K562 (cell line): ENCODE data around the gene CHMP1A. TPM values are rescaled to one million over a fixed set of nuclear protein-coding genes. Genes with fewer than 3 reads are reported as not detected.

Experiments used
- ATAC-seq: fragments of 200-7000 bp; cut with Tn5 transposase; 3 replicates; pipeline ENCODE4 v1.9.1; 2020; ENCODE audit warnings: moderate library complexity
- BruUV-seq: library from RNA; stranded (reverse); fragments of 400-500 nt; replicated peaks from 2 replicates; lab custom pipeline; 2021; lab: Mats Ljungman, UMichigan
- CTCF ChIA-PET: fragments of 300-600 bp; formaldehyde crosslinking; extraction: SDS; loops from one replicate; lab custom pipeline; 2021; ENCODE audit warnings: low intra/inter-chr PET ratio; lab: Yijun Ruan, JAX
- POLR2A ChIA-PET: fragments of 300-600, 350-650 bp; sonication (Branson Sonifier 250); formaldehyde crosslinking; extraction: SDS; loops from one replicate; lab custom pipeline; 2021; ENCODE audit warnings: antibody characterized with exemption, inconsistent platforms; lab: Yijun Ruan, JAX
- DNase-seq, 4 experiments: peaks; one replicate each; pipeline versions ENCODE4 v3.0.0 to v3.0.0-alpha.2; 2011 to 2018; ENCODE audit warnings: low spot score in 3 of 4, mixed read lengths in 3 of 4; ENCODE audit errors: extremely low read depth in 1 of 4
- FAIRE-seq: peaks from 2 replicates; lab custom pipeline; 2011; peaks lifted over from hg19 to GRCh38; lab: Jason Lieb, UNC
- H2AFZ ChIP-seq: 2 replicates; pipeline ENCODE4 v1.6.0; 2011; ENCODE audit warnings: low read depth, low read length, control low read depth, inconsistent platforms
- H3K27ac ChIP-seq: fragments of 200-600 bp; 3 replicates; pipeline ENCODE4 v1.8.0; 2011; ENCODE audit warnings: low read depth, mild to moderate bottlenecking, control low read depth, inconsistent platforms, low read length, moderate library complexity, mixed read lengths; ENCODE audit errors: extremely low read depth
- H3K27me3 ChIP-seq, 2 experiments: fragments of 300-600 bp in 1 of 2; 2 replicates in 1 of 2; 3 replicates in 1 of 2; pipeline versions ENCODE4 v1.6.0 to v1.8.0; 2011; ENCODE audit warnings: inconsistent platforms in 2 of 2, low read length in 2 of 2, mild to moderate bottlenecking in 1 of 2, mixed read lengths in 1 of 2, moderate library complexity in 1 of 2; ENCODE audit not compliant: control insufficient read depth in 2 of 2, insufficient read depth in 2 of 2
- H3K36me3 ChIP-seq: fragments of 300-600 bp; 3 replicates; pipeline ENCODE4 v1.8.0; 2011; ENCODE audit warnings: mild to moderate bottlenecking, low read length, inconsistent platforms; ENCODE audit not compliant: control insufficient read depth, insufficient read depth
- H3K4me1 ChIP-seq, 2 experiments: fragments of 200-600 bp in 1 of 2; replicated peaks in 1 of 2; 2 replicates in 1 of 2; 3 replicates in 1 of 2; pipeline versions ENCODE4 v1.5.1 to v1.8.0; 2011; ENCODE audit warnings: inconsistent platforms in 2 of 2, low read length in 2 of 2, mild to moderate bottlenecking in 1 of 2, mixed read lengths in 1 of 2, moderate library complexity in 1 of 2; ENCODE audit not compliant: control insufficient read depth in 2 of 2, insufficient read depth in 2 of 2
- H3K4me2 ChIP-seq: 2 replicates; pipeline ENCODE4 v1.6.1; 2011; ENCODE audit warnings: low read length, control low read depth, inconsistent platforms, mixed read lengths; ENCODE audit not compliant: insufficient read depth
- H3K4me3 ChIP-seq: fragments of 200-600 bp; sonication (generic), shearing (Covaris generic); 2 replicates; pipeline ENCODE4 v1.5.1; 2016; ENCODE audit warnings: control low read depth, inconsistent platforms
- H3K79me2 ChIP-seq: fragments of 200-600 bp; 3 replicates; pipeline ENCODE4 v1.8.0; 2011; ENCODE audit warnings: low read length, inconsistent platforms; ENCODE audit not compliant: control insufficient read depth, insufficient read depth
- H3K9ac ChIP-seq, 2 experiments: 2 replicates each; pipeline versions ENCODE4 v1.6.0 to v1.6.1; 2011; ENCODE audit warnings: low read depth in 2 of 2, low read length in 2 of 2, control low read depth in 1 of 2, inconsistent platforms in 1 of 2, mild to moderate bottlenecking in 1 of 2, mixed read lengths in 1 of 2; ENCODE audit not compliant: insufficient read depth in 1 of 2
- H3K9me1 ChIP-seq: one replicate; pipeline ENCODE4 v1.6.0; 2011; ENCODE audit warnings: inconsistent platforms, mild to moderate bottlenecking, low read length, moderate library complexity; ENCODE audit not compliant: control insufficient read depth, insufficient read depth
- H3K9me3 ChIP-seq: replicated peaks from 2 replicates; pipeline ENCODE4 v1.5.1; 2011; ENCODE audit warnings: low read depth, low read length, inconsistent platforms; ENCODE audit not compliant: control insufficient read depth, insufficient read depth
- H4K20me1 ChIP-seq: replicated peaks from 2 replicates; pipeline ENCODE4 v1.6.1; 2011; ENCODE audit warnings: low read length, inconsistent platforms, mixed read lengths; ENCODE audit not compliant: control insufficient read depth, insufficient read depth
- ETV1 ChIP-seq: fragments of 450-650 bp; conservative IDR thresholded peaks from 2 replicates; pipeline ENCODE4 v1.6.1; 2016; ENCODE audit warnings: missing genetic modification characterization, control low read depth, low read depth, missing compliant biosample characterization
- MCM5 ChIP-seq: fragments of 450-650 bp; IDR thresholded peaks from 2 replicates; pipeline ENCODE4 v1.6.1; 2016; ENCODE audit warnings: low read depth
- MTF1 ChIP-seq: fragments of 250-450 bp; sonication (Bioruptor Pico); IDR thresholded peaks from 2 replicates; pipeline ENCODE4 v1.9.0; 2021; ENCODE audit warnings: moderate library complexity, mild to moderate bottlenecking, inconsistent platforms, borderline replicate concordance
- XRCC5 ChIP-seq: fragments of 200-400 bp; formaldehyde crosslinking; IDR thresholded peaks from 2 replicates; pipeline ENCODE4 v1.6.1; 2017; ENCODE audit warnings: low read depth, mild to moderate bottlenecking, low read length
- ZNF263 ChIP-seq: sonication (generic); formaldehyde crosslinking; IDR thresholded peaks from 2 replicates; pipeline ENCODE4 v1.8.0; 2022; ENCODE audit warnings: mild to moderate bottlenecking, missing genetic modification reagents, borderline replicate concordance
- ZNF41 ChIP-seq: fragments of 250-450 bp; sonication (Bioruptor Pico); conservative IDR thresholded peaks from 2 replicates; pipeline ENCODE4 v1.4.0; 2020; ENCODE audit warnings: mild to moderate bottlenecking
- WGBS: fragments of 100-300 bp; shearing (Covaris generic); methylation state at CpG from one replicate; pipeline ENCODE4 v1.1.6; 2016; ENCODE audit warnings: low coverage, mixed read lengths; ENCODE audit not compliant: insufficient coverage; ENCODE audit errors: missing lambda C conversion rate; 5-methylcytosine and 5-hydroxymethylcytosine counted together
- in situ Hi-C: fragments of 300-500 bp; cut with MboI; formaldehyde crosslinking; loops from 4 replicates; pipeline ENCODE4 v1.15.0; 2018; ENCODE audit warnings: inconsistent platforms, mixed read lengths
- intact Hi-C: fragments of 100-400 bp; cut with micrococcal nuclease; formaldehyde crosslinking; loops from 2 replicates; pipeline ENCODE4 v1.14.2; 2022
- polyA plus RNA-seq, 8 experiments: library from polyadenylated mRNA; depleted of rRNA in 4 of 8; stranded (reverse) in 5 of 8; unstranded in 3 of 8; fragments of >200 nt; fragmentation: Nextera tagmentation in 2 of 8; fragmentation: Illumina TruSeq in 1 of 8; extraction: Ambion mirVana in 2 of 8; extraction: Trizol in 1 of 8; gene quantifications; 2 replicates each; pipeline versions ENCODE4 v1.2.1 to v1.2.3, GENCODE V29; 2011 to 2014; ENCODE audit warnings: inconsistent platforms in 1 of 8, missing spikeins in 1 of 8
- total RNA-seq, 7 experiments: library from RNA; depleted of rRNA in 6 of 7; stranded (reverse); fragments of >200 nt in 6 of 7; fragmentation: Illumina TruSeq in 2 of 7; extraction: Trizol in 2 of 7; gene quantifications; 2 replicates each; pipeline versions ENCODE4 v1.2.1 to v1.2.3, GENCODE V29; 2011 to 2021; ENCODE audit warnings: low replicate concordance in 1 of 7
- TF ChIP-seq, protein P1 (sequence below), 2 experiments: fragments of 450-650 bp; IDR thresholded peaks; 2 replicates each; pipeline ENCODE4 v1.6.1; 2018; ENCODE audit warnings: mild to moderate bottlenecking in 2 of 2, low read depth in 1 of 2; ENCODE audit not compliant: partially characterized antibody in 2 of 2
- TF ChIP-seq, protein P2 (sequence below): fragments of 250-450 bp; sonication (Bioruptor Pico); IDR thresholded peaks from 2 replicates; pipeline ENCODE4 v1.5.0; 2022; ENCODE audit warnings: mild to moderate bottlenecking

Gene CHMP1A
- total and polyA plus RNA-seq, 9 of the 15 experiments (the other 6 are each of a cell fraction or from before 2014, with no cell fraction given): 0.83 to 79.9 (median 45.2) TPM

DNA sequence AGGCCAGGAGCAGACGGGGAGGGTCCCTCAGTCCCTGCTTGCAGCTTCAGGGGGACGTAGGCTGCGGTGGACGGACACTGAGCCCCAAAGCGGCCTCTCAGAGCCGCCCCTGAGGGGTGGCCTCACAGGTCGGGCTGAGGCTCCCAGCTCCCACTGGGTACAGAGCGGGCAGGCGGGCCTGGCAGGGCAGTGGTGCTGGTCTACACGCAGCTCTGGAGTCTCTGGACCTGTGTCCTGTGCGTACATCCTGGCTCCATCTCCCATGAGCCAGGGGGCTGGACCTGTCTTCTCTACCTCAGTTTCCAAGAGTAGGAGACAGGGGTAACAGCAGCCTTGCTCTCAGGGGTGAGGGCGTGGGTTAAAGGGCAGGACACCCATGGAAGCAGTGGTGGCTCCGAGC is 42.3 kb downstream of the CHMP1A start:
- 47% methylated on average over 9 of the region's 13 CpGs for WGBS
- BruUV-seq: no TSS peak
- intact Hi-C loops (no loop called here), in situ Hi-C loops (no loop called here)
- POLR2A ChIA-PET: interaction anchor here (0.5 kb wide), 1 partner anchor 9 kb away, joined by 3 read pairs; no protein-coding TSS in a partner anchor
- FAIRE-seq: no peak
- Histone ChIP-seq H3K36me3 (no peaks in the 10 kb centered on the region), H3K9me1 (no peaks in the 10 kb centered on the region), H3K9me3 (no peaks in the 10 kb centered on the region), H3K4me3 (no peak overlapping the region), H3K9ac (peak overlapping the region in 1 of 2 experiments; percentile 68; a peak in 1 of 4 replicates), H3K27me3 (peaks cover 0 to 3% of the 10 kb centered on the region in 2 experiments; a peak in 2 of 5 replicates), H3K4me1 (peaks cover 0 to 44% of the 10 kb centered on the region in 2 experiments; a peak in 3 of 5 replicates), H4K20me1 (no peaks in the 10 kb centered on the region), H3K4me2 (no peak overlapping the region), H2AFZ (peak overlapping the region; percentile 44; the same call in 1 of the 2 replicates), H3K79me2 (no peaks in the 10 kb centered on the region), H3K27ac (no peak overlapping the region)
- ATAC-seq: peak; percentile 27
- TF ChIP-seq, protein P1, sequence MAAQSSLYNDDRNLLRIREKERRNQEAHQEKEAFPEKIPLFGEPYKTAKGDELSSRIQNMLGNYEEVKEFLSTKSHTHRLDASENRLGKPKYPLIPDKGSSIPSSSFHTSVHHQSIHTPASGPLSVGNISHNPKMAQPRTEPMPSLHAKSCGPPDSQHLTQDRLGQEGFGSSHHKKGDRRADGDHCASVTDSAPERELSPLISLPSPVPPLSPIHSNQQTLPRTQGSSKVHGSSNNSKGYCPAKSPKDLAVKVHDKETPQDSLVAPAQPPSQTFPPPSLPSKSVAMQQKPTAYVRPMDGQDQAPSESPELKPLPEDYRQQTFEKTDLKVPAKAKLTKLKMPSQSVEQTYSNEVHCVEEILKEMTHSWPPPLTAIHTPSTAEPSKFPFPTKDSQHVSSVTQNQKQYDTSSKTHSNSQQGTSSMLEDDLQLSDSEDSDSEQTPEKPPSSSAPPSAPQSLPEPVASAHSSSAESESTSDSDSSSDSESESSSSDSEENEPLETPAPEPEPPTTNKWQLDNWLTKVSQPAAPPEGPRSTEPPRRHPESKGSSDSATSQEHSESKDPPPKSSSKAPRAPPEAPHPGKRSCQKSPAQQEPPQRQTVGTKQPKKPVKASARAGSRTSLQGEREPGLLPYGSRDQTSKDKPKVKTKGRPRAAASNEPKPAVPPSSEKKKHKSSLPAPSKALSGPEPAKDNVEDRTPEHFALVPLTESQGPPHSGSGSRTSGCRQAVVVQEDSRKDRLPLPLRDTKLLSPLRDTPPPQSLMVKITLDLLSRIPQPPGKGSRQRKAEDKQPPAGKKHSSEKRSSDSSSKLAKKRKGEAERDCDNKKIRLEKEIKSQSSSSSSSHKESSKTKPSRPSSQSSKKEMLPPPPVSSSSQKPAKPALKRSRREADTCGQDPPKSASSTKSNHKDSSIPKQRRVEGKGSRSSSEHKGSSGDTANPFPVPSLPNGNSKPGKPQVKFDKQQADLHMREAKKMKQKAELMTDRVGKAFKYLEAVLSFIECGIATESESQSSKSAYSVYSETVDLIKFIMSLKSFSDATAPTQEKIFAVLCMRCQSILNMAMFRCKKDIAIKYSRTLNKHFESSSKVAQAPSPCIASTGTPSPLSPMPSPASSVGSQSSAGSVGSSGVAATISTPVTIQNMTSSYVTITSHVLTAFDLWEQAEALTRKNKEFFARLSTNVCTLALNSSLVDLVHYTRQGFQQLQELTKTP (IDR thresholded peaks at IDR 0.05; ENCODE audit: low read depth in 1 of 2, partially characterized antibody in 2 of 2): no peak
- TF ChIP-seq ZNF41 (no peak), MCM5 (no peak), XRCC5 (no peak), MTF1 (no peak), ETV1 (tag) (no peak), ZNF263 (CRISPR knock-in tag) (0 out of 2 replicates have a peak, but pooled peaks have one; percentile 13)
- TF ChIP-seq, protein P2, sequence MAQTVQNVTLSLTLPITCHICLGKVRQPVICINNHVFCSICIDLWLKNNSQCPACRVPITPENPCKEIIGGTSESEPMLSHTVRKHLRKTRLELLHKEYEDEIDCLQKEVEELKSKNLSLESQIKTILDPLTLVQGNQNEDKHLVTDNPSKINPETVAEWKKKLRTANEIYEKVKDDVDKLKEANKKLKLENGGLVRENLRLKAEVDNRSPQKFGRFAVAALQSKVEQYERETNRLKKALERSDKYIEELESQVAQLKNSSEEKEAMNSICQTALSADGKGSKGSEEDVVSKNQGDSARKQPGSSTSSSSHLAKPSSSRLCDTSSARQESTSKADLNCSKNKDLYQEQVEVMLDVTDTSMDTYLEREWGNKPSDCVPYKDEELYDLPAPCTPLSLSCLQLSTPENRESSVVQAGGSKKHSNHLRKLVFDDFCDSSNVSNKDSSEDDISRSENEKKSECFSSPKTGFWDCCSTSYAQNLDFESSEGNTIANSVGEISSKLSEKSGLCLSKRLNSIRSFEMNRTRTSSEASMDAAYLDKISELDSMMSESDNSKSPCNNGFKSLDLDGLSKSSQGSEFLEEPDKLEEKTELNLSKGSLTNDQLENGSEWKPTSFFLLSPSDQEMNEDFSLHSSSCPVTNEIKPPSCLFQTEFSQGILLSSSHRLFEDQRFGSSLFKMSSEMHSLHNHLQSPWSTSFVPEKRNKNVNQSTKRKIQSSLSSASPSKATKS (CRISPR knock-in tag): no peak
- DNase-seq: no peak
- CTCF ChIA-PET: no interaction called here
